HepG2 (cell line): ENCODE results near the gene PRSS16. TPM values are rescaled to one million over a fixed set of nuclear protein-coding genes. Genes with fewer than 3 reads are reported as not detected.

Experiments used
- HNRNPK ChIP-seq: fragments of 200-400 bp; formaldehyde crosslinking; IDR thresholded peaks from 2 replicates; pipeline ENCODE4 v1.6.1; 2018; ENCODE audit warnings: low read length, low read depth, moderate library complexity, mild to moderate bottlenecking; ENCODE audit not compliant: poor library complexity, severe bottlenecking
- ZNF501 ChIP-seq: sonication (generic); formaldehyde crosslinking; IDR thresholded peaks from 2 replicates; pipeline ENCODE4 v1.5.1; 2020; ENCODE audit warnings: mild to moderate bottlenecking, moderate library complexity, missing genetic modification reagents
- polyA plus RNA-seq, 8 experiments: library from polyadenylated mRNA; depleted of rRNA in 3 of 8; stranded (reverse) in 7 of 8; unstranded in 1 of 8; fragments of >200 nt; fragmentation: Illumina TruSeq in 4 of 8; extraction: Trizol in 4 of 8; gene quantifications; 2 replicates each; pipeline versions ENCODE4 v1.2.1 to v1.2.3, GENCODE V29; 2011 to 2016; ENCODE audit warnings: low read depth in 4 of 8, missing spikeins in 1 of 8, mixed read lengths in 1 of 8; ENCODE audit not compliant: insufficient read depth in 1 of 8
- total RNA-seq, 5 experiments: library from RNA; depleted of rRNA; stranded (reverse); fragments of >200 nt; fragmentation: Illumina TruSeq; extraction: Trizol; gene quantifications; 2 replicates each; pipeline ENCODE4 v1.2.3, GENCODE V29; 2016; ENCODE audit warnings: low read depth in 1 of 5
- TF ChIP-seq, protein P1 (sequence below): sonication (generic); formaldehyde crosslinking; IDR thresholded peaks from 2 replicates; pipeline ENCODE4 v1.5.0; 2020; ENCODE audit warnings: missing genetic modification reagents
- TF ChIP-seq, protein P2 (sequence below): sonication (generic); formaldehyde crosslinking; conservative IDR thresholded peaks from 2 replicates; pipeline ENCODE4 v1.4.0; 2020; ENCODE audit warnings: missing genetic modification reagents
- TF ChIP-seq, protein P3 (sequence below): IDR thresholded peaks from 2 replicates; pipeline ENCODE4 v1.6.1; 2016; ENCODE audit warnings: missing compliant biosample characterization, missing genetic modification reagents, borderline replicate concordance
- TF ChIP-seq, protein P4 (sequence below): sonication (generic); formaldehyde crosslinking; IDR thresholded peaks from 2 replicates; pipeline ENCODE4 v1.4.0; 2020; ENCODE audit warnings: missing genetic modification reagents, borderline replicate concordance

PRSS16 gene
- total and polyA plus RNA-seq, 2 of the 13 experiments (the other 11 are each of a cell fraction or from before 2014, with no cell fraction given): not detected

GRCh38 chr6:27208042-27208441 is 39.5 kb upstream of the PRSS16 start (continued):
- TF ChIP-seq, protein P1, sequence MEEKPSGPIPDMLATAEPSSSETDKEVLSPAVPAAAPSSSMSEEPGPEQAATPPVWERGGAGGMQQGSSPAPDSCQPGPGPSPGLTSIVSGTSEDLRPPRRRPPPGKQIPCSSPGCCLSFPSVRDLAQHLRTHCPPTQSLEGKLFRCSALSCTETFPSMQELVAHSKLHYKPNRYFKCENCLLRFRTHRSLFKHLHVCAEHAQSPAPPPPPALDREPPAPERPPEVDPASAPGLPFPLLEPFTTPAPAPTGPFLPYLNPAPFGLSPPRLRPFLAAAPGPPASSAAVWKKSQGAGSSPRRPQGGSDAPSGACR (CRISPR knock-in tag): no peak
- TF ChIP-seq, protein P2, sequence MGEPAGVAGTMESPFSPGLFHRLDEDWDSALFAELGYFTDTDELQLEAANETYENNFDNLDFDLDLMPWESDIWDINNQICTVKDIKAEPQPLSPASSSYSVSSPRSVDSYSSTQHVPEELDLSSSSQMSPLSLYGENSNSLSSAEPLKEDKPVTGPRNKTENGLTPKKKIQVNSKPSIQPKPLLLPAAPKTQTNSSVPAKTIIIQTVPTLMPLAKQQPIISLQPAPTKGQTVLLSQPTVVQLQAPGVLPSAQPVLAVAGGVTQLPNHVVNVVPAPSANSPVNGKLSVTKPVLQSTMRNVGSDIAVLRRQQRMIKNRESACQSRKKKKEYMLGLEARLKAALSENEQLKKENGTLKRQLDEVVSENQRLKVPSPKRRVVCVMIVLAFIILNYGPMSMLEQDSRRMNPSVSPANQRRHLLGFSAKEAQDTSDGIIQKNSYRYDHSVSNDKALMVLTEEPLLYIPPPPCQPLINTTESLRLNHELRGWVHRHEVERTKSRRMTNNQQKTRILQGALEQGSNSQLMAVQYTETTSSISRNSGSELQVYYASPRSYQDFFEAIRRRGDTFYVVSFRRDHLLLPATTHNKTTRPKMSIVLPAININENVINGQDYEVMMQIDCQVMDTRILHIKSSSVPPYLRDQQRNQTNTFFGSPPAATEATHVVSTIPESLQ (CRISPR knock-in tag): no peak
- TF ChIP-seq, protein P3, sequence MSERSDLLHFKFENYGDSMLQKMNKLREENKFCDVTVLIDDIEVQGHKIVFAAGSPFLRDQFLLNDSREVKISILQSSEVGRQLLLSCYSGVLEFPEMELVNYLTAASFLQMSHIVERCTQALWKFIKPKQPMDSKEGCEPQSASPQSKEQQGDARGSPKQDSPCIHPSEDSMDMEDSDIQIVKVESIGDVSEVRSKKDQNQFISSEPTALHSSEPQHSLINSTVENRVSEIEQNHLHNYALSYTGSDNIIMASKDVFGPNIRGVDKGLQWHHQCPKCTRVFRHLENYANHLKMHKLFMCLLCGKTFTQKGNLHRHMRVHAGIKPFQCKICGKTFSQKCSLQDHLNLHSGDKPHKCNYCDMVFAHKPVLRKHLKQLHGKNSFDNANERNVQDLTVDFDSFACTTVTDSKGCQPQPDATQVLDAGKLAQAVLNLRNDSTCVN (CRISPR knock-in tag): no peak
- TF ChIP-seq ZNF501 (CRISPR knock-in tag) (no peak), HNRNPK (no peak)
- TF ChIP-seq, protein P4, sequence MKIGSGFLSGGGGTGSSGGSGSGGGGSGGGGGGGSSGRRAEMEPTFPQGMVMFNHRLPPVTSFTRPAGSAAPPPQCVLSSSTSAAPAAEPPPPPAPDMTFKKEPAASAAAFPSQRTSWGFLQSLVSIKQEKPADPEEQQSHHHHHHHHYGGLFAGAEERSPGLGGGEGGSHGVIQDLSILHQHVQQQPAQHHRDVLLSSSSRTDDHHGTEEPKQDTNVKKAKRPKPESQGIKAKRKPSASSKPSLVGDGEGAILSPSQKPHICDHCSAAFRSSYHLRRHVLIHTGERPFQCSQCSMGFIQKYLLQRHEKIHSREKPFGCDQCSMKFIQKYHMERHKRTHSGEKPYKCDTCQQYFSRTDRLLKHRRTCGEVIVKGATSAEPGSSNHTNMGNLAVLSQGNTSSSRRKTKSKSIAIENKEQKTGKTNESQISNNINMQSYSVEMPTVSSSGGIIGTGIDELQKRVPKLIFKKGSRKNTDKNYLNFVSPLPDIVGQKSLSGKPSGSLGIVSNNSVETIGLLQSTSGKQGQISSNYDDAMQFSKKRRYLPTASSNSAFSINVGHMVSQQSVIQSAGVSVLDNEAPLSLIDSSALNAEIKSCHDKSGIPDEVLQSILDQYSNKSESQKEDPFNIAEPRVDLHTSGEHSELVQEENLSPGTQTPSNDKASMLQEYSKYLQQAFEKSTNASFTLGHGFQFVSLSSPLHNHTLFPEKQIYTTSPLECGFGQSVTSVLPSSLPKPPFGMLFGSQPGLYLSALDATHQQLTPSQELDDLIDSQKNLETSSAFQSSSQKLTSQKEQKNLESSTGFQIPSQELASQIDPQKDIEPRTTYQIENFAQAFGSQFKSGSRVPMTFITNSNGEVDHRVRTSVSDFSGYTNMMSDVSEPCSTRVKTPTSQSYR (CRISPR knock-in tag): no peak
